Activated CD8-positive, alpha-beta T cell treated with anti-CD3 and anti-CD28 coated beads for 36 hours (primary cell): ENCODE data around the gene CSK. TPM values are rescaled to one million over a fixed set of nuclear protein-coding genes. Genes with fewer than 3 reads are reported as not detected.
A peak's percentile ranks its signal among the peaks of the same experiment; 100 is the strongest.
"Not testable (repeated sequence)": the region's sequence is repeated elsewhere in the genome, so short reads cannot be mapped to it uniquely, and the experiment has no call there.

Experiments
- ATAC-seq: fragments of 200-7000 bp; cut with Tn5 transposase; one replicate; pipeline ENCODE4 v1.10.0; 2021; ENCODE audit warnings: mild to moderate bottlenecking, moderate library complexity
- CTCF ChIA-PET: fragments of 350-600 bp; sonication (Branson Sonifier 250); formaldehyde crosslinking; loops from one replicate; lab custom pipeline; 2021; ENCODE audit warnings: antibody characterized with exemption; lab: Charles Lee
- POLR2A ChIA-PET: fragments of 350-600 bp; sonication (Branson Sonifier 250); formaldehyde crosslinking; loops from one replicate; lab custom pipeline; 2021; ENCODE audit warnings: antibody characterized with exemption; lab: Charles Lee
- DNase-seq: peaks from one replicate; pipeline ENCODE4 v3.0.0-alpha.2; 2020
- H3K27ac Mint-ChIP-seq: one replicate; pipeline ENCODE4 v1.8.0; 2021; ENCODE audit warnings: mild to moderate bottlenecking, mixed read lengths
- H3K27me3 Mint-ChIP-seq: one replicate; pipeline ENCODE4 v1.8.0; 2021; ENCODE audit warnings: mixed read lengths
- H3K36me3 Mint-ChIP-seq: one replicate; pipeline ENCODE4 v1.8.0; 2021; ENCODE audit warnings: low read depth, mixed read lengths
- H3K4me1 Mint-ChIP-seq: one replicate; pipeline ENCODE4 v1.8.0; 2021; ENCODE audit warnings: low read depth, mixed read lengths
- H3K4me3 Mint-ChIP-seq: one replicate; pipeline ENCODE4 v1.8.0; 2021; ENCODE audit warnings: mild to moderate bottlenecking, moderate library complexity, mixed read lengths
- H3K9me3 Mint-ChIP-seq: one replicate; pipeline ENCODE4 v1.8.0; 2021; ENCODE audit warnings: mixed read lengths
- intact Hi-C: fragments of 100-400 bp; cut with micrococcal nuclease; formaldehyde crosslinking; loops from one replicate; pipeline ENCODE4 v1.10.0; 2022
- total RNA-seq, 2 experiments: library from RNA; stranded (reverse); gene quantifications; one replicate each; pipeline ENCODE4 v1.2.3, GENCODE V29; 2021
- TF ChIP-seq, protein P1 (sequence below): fragments of 200-600 bp; IDR thresholded peaks from one replicate; pipeline ENCODE4 v1.8.0; 2022; ENCODE audit warnings: antibody characterized with exemption, mild to moderate bottlenecking

Gene CSK
- total RNA-seq, result 100 to 1,000 TPM; 254 to 260 TPM

- H3K4me3 Mint-ChIP-seq, result peak within 1 kb of the TSS; percentile 98
- DNase-seq (peak; percentile 76), ATAC-seq (peak; percentile 40)
- intact Hi-C loops, result loop anchor here (5.0 kb wide), 2 partner anchors 61 to 234 kb away; partner anchors contain the start of gene ULK3
- TF ChIP-seq, protein P1, sequence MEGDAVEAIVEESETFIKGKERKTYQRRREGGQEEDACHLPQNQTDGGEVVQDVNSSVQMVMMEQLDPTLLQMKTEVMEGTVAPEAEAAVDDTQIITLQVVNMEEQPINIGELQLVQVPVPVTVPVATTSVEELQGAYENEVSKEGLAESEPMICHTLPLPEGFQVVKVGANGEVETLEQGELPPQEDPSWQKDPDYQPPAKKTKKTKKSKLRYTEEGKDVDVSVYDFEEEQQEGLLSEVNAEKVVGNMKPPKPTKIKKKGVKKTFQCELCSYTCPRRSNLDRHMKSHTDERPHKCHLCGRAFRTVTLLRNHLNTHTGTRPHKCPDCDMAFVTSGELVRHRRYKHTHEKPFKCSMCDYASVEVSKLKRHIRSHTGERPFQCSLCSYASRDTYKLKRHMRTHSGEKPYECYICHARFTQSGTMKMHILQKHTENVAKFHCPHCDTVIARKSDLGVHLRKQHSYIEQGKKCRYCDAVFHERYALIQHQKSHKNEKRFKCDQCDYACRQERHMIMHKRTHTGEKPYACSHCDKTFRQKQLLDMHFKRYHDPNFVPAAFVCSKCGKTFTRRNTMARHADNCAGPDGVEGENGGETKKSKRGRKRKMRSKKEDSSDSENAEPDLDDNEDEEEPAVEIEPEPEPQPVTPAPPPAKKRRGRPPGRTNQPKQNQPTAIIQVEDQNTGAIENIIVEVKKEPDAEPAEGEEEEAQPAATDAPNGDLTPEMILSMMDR, result peak; percentile 66
- CTCF ChIA-PET, result interaction anchor here (0.7 to 30.3 kb wide), 12 partner anchors 4 to 183 kb away, joined by 3 to 1327 read pairs (median 5); partner anchors contain the start of genes CSK and FAM219B
- POLR2A ChIA-PET, result interaction anchor here (1.1 to 21.2 kb wide), 5 partner anchors 9 to 109 kb away, joined by 4 to 410 read pairs (median 17); no protein-coding TSS in a partner anchor
- H3K36me3 Mint-ChIP-seq, result peaks cover 48% of the 10 kb centered on the region
- no peaks in the 10 kb centered on the region for H3K9me3 Mint-ChIP-seq
- H3K27ac Mint-ChIP-seq, result peak within 1 kb of the TSS; percentile 98
- peaks cover 46% of the 10 kb centered on the region for H3K4me1 Mint-ChIP-seq
- H3K27me3 Mint-ChIP-seq, result no peaks in the 10 kb centered on the region
These were observed at the start of gene CSK for GRCh38 chr15:74781431-74782258. Gene CSK, plus strand, starts transcription at chr15:74782080. Its CDS starts 16,218 bp downstream, at chr15:74798298.

DNA sequence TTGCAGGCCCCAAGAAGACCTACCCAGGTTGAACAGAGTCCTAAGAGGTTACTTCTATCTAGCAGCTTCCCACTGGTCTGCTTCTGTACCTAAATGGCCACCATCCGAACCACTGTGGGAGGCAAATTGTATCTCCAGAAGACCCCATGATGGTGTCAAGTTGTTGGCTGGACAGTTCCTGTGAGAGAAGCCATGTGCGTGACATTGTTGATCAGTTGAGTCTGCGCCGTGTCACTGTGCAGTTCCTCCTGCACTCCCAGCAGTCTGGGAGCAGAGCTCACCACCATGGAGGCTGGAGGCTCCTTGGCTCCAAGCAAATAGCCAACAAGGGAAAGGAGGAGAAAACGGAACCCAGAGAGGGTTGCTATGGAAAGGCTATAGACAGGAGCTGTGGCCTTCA is 49.0 kb upstream of the CSK start:
- no peak overlapping the region for H3K27ac Mint-ChIP-seq
- H3K27me3 Mint-ChIP-seq, result peaks cover 29% of the 10 kb centered on the region
- intact Hi-C loops, result no loop called here
- H3K4me1 Mint-ChIP-seq, result peaks cover under 1% of the 10 kb centered on the region
- DNase-seq, result no peak
- H3K9me3 Mint-ChIP-seq, result peaks cover 7% of the 10 kb centered on the region
- no peak overlapping the region for H3K4me3 Mint-ChIP-seq
- peaks cover 3% of the 10 kb centered on the region for H3K36me3 Mint-ChIP-seq
- TF ChIP-seq, protein P1, result no peak
- POLR2A ChIA-PET, result interaction anchor here (0.7 kb wide), 1 partner anchor 221 kb away, joined by 3 read pairs; no protein-coding TSS in a partner anchor
- CTCF ChIA-PET, result no interaction called here
- ATAC-seq, result no peak

GRCh38 chr15:74733269-74733668 is 48.6 kb upstream of the CSK start:
- CTCF ChIA-PET, result no interaction called here
- peaks cover 27% of the 10 kb centered on the region for H3K27me3 Mint-ChIP-seq
- intact Hi-C loops, result no loop called here
- TF ChIP-seq, protein P1, result no peak
- no peak overlapping the region for H3K27ac Mint-ChIP-seq
- no peak for ATAC-seq
- peaks cover 7% of the 10 kb centered on the region for H3K36me3 Mint-ChIP-seq
- peaks cover 12% of the 10 kb centered on the region for H3K9me3 Mint-ChIP-seq
- H3K4me3 Mint-ChIP-seq, result no peak overlapping the region
- POLR2A ChIA-PET, result no interaction called here
- peaks cover 4% of the 10 kb centered on the region for H3K4me1 Mint-ChIP-seq
- no peak for DNase-seq

DNA sequence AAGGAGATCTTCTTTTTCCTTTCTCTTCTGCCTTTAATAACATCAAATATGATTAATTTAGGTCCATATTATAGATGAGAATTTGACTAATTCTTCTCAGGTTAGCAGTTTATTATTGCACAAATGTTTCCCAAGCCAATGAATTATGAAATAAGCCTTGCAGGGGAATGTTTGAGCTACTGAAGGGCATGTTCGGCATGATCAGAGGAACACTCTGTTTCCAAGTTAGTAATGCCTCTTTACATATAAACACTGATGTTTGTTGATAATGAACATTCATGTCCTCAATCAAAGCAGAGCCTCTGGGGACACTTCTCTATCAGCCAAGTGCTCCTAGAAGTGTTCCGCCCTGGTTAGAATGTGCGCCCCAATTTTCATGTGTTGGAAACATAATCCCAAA is 46.6 kb upstream of the CSK start:
- ChIA-PET CTCF (interaction anchor here (0.8 to 1.8 kb wide), 2 partner anchors 34 to 35 kb away, joined by 3 to 5 read pairs; no protein-coding TSS in a partner anchor), POLR2A (interaction anchor here (0.9 kb wide), 1 partner anchor 9 kb away, joined by 3 read pairs; no protein-coding TSS in a partner anchor)
- intact Hi-C loops, result no loop called here
- DNase-seq, result no peak
- Mint-ChIP-seq H3K36me3 (peaks cover 7% of the 10 kb centered on the region), H3K4me3 (no peak overlapping the region), H3K27me3 (peaks cover 27% of the 10 kb centered on the region), H3K27ac (no peak overlapping the region), H3K9me3 (peaks cover 12% of the 10 kb centered on the region), H3K4me1 (peaks cover 7% of the 10 kb centered on the region)
- TF ChIP-seq, protein P1, result no peak
- no peak for ATAC-seq

GRCh38 chr15:74738239-74738638 is 43.6 kb upstream of the CSK start:
- peak; percentile 51 for DNase-seq
- ATAC-seq, CTCF ChIA-PET, H3K4me1 Mint-ChIP-seq, H3K36me3 Mint-ChIP-seq, POLR2A ChIA-PET, intact Hi-C loops, H3K4me3 Mint-ChIP-seq: not testable (repeated sequence)
- Mint-ChIP-seq H3K27ac (peak overlapping the region; percentile 57), H3K27me3 (peaks cover 25% of the 10 kb centered on the region), H3K9me3 (peaks cover 17% of the 10 kb centered on the region)
